Measurements from ENCODE around the gene FRS3. TPM values are rescaled to one million over a fixed set of nuclear protein-coding genes. Genes with fewer than 3 reads are reported as not detected.
A peak's percentile ranks its signal among the peaks of the same experiment; 100 is the strongest.

FRS3 gene
- total RNA-seq, 4 donors from 2014 or later = 4.4 to 11.4 (median 7.5) TPM

GRCh38 chr6:41724586-41725501 lies 54.9 kb downstream of the FRS3 start:
- Histone ChIP-seq H3K4me3 (no peak overlapping the region), H3K27ac (peak overlapping the region in 3 of 4 donors; percentile 71 to 84 (median 78)), H3K27me3 (no peaks in the 10 kb centered on the region), H3K9me3 (no peaks in the 10 kb centered on the region), H3K4me1 (peaks cover 0 to 77% (median 31%) of the 10 kb centered on the region in 4 donors), H3K36me3 (peaks cover 0 to 10% (median 0%) of the 10 kb centered on the region in 3 donors)
- 80 to 83% methylated on average over 8 to 13 of the region's 13 CpGs for WGBS, 2 donors
- no peak for TF ChIP-seq POLR2A (IDR thresholded peaks at IDR 0.05)
- no peak for TF ChIP-seq CTCF (IDR thresholded peaks at IDR 0.05)
- TF ChIP-seq EP300 (IDR thresholded peaks at IDR 0.05) = no peak
- DNase-seq (ENCODE audit: low spot score in 2 of 2) = no peak

- Histone ChIP-seq H3K27ac (peak overlapping the region in 3 of 4 donors; percentile 71 to 84 (median 78)), H3K9me3 (no peaks in the 10 kb centered on the region), H3K4me1 (peaks cover 0 to 79% (median 33%) of the 10 kb centered on the region in 4 donors), H3K36me3 (peaks cover 0 to 10% (median 0%) of the 10 kb centered on the region in 3 donors), H3K4me3 (peak overlapping the region in 1 of 4 donors; percentile 29), H3K27me3 (no peaks in the 10 kb centered on the region)
- no peak for TF ChIP-seq EP300 (IDR thresholded peaks at IDR 0.05)
- no peak for TF ChIP-seq CTCF (IDR thresholded peaks at IDR 0.05)
- no peak for TF ChIP-seq POLR2A (IDR thresholded peaks at IDR 0.05)
- no peak for DNase-seq (ENCODE audit: low spot score in 2 of 2)
- 56 to 81% methylated on average over 7 of the region's 7 CpGs for WGBS, 2 donors
These were observed 55.5 kb downstream of the FRS3 start for GRCh38 chr6:41724228-41724580.

GRCh38 chr6:41723530-41724227 lies 56.0 kb downstream of the FRS3 start:
- H3K4me3 ChIP-seq = peak overlapping the region in 2 of 4 donors; percentile 16 to 29
- H3K36me3 ChIP-seq = peaks cover 0 to 10% (median 0%) of the 10 kb centered on the region in 3 donors
- no peaks in the 10 kb centered on the region for H3K27me3 ChIP-seq
- 36 to 48% methylated on average over 12 to 21 of the region's 21 CpGs for WGBS, 2 donors
- no peaks in the 10 kb centered on the region for H3K9me3 ChIP-seq
- H3K4me1 ChIP-seq = peaks cover 0 to 79% (median 35%) of the 10 kb centered on the region in 4 donors
- DNase-seq (ENCODE audit: low spot score in 2 of 2) = peak; percentile 53 to 63
- no peak for TF ChIP-seq POLR2A (IDR thresholded peaks at IDR 0.05)
- peak in 2 of 5 experiments; percentile 14 to 15 for TF ChIP-seq CTCF (IDR thresholded peaks at IDR 0.05)
- TF ChIP-seq EP300 (IDR thresholded peaks at IDR 0.05) = peak in 1 of 2 donors; percentile 71
- peak overlapping the region; percentile 36 to 84 (median 74) for H3K27ac ChIP-seq

GRCh38 chr6:41722969-41723529 lies 56.7 kb downstream of the FRS3 start:
- Histone ChIP-seq H3K4me1 (peaks cover 0 to 79% (median 36%) of the 10 kb centered on the region in 4 donors), H3K27ac (peak overlapping the region; percentile 36 to 84 (median 74)), H3K4me3 (peak overlapping the region in 2 of 4 donors; percentile 16 to 29), H3K9me3 (no peaks in the 10 kb centered on the region), H3K36me3 (peaks cover 0 to 8% (median 0%) of the 10 kb centered on the region in 3 donors), H3K27me3 (no peaks in the 10 kb centered on the region)
- TF ChIP-seq CTCF (IDR thresholded peaks at IDR 0.05) (no peak), EP300 (IDR thresholded peaks at IDR 0.05) (no peak), POLR2A (IDR thresholded peaks at IDR 0.05) (no peak)
- DNase-seq (ENCODE audit: low spot score in 2 of 2) = no peak
- 48 to 52% methylated on average over 8 of the region's 8 CpGs for WGBS, 2 donors

All from tibial nerve (tissue), 4 donors.